ENCODE results near the gene SMIM3. TPM values are rescaled to one million over a fixed set of nuclear protein-coding genes. Genes with fewer than 3 reads are reported as not detected.

The SMIM3 gene
- total and polyA plus RNA-seq, 2 experiments from 2014 or later: 6.2 to 7.6 TPM

GRCh38 chr5:150785950-150786349 lies 7.4 kb downstream of the SMIM3 start (continued):
- no peak for TF ChIP-seq JUNB (IDR thresholded peaks at IDR 0.05; ENCODE audit: unreplicated experiment)

GRCh38 chr5:150786876-150787275 lies 8.3 kb downstream of the SMIM3 start:
- Mint-ChIP-seq H3K36me3 (ENCODE audit: low read depth) (peaks cover 7% of the 10 kb centered on the region), H3K4me3 (no peak overlapping the region), H3K27ac (no peak overlapping the region), H3K9me3 (peaks cover 6% of the 10 kb centered on the region; the same call in 2 of the 3 replicates), H3K27me3 (ENCODE audit: insufficient read depth, low read depth, poor library complexity) (peaks cover 1% of the 10 kb centered on the region), H3K4me1 (peaks cover 34% of the 10 kb centered on the region)
- Histone ChIP-seq H3K4me2 (no peak overlapping the region), H4K20me1 (replicated peaks; ENCODE audit: insufficient read depth) (peaks cover 3% of the 10 kb centered on the region; the same call in 1 of the 2 replicates), H3K4me1 (ENCODE audit: insufficient read depth) (peaks cover 13% of the 10 kb centered on the region; the same call in 1 of the 2 replicates), H3F3A (replicated peaks; ENCODE audit: low read depth) (no peaks in the 10 kb centered on the region), H3K36me3 (ENCODE audit: insufficient read depth) (0 out of 2 replicates have a peak, but pooled peaks cover 2% of the 10 kb centered on the region), H3K9me2 (ENCODE audit: insufficient read depth) (no peaks in the 10 kb centered on the region), H3K27me3 (ENCODE audit: insufficient read depth) (no peaks in the 10 kb centered on the region), H3K4me3 (no peak overlapping the region), H2AFZ (no peak overlapping the region), H3K27ac (ENCODE audit: low read depth) (no peak overlapping the region), H3K79me2 (replicated peaks; ENCODE audit: insufficient read depth) (peaks cover 18% of the 10 kb centered on the region; the same call in 1 of the 2 replicates)
- no peak for ATAC-seq
- DNase-seq (ENCODE audit: low spot score): no peak
- TF ChIP-seq ZNF462 (CRISPR knock-in tag; IDR thresholded peaks at IDR 0.05) (no peak), REST (IDR thresholded peaks at IDR 0.05; ENCODE audit: unreplicated experiment) (no peak)

All from GM23338 (cell line).